NCI-H1105 treated with DMSO at 0.1 percent for 48 hours (cell line): ENCODE results near the gene CACNA2D1.
A peak's percentile ranks its signal among the peaks of the same experiment; 100 is the strongest.

Source experiments
- DNase-seq: peaks from one replicate; lab custom pipeline; 2025; lab: John Stamatoyannopoulos, UW

CACNA2D1 gene

GRCh38 chr7:82343716-82344115, 99.9 kb downstream of the CACNA2D1 start:
- DNase-seq, result no peak

- DNase-seq, result no peak
These were observed 103.6 kb downstream of the CACNA2D1 start for GRCh38 chr7:82339958-82340357.

GRCh38 chr7:82335927-82336326, 107.7 kb downstream of the CACNA2D1 start:
- peak; percentile 97 for DNase-seq

- DNase-seq, result no peak
These were observed 108.6 kb downstream of the CACNA2D1 start for GRCh38 chr7:82335001-82335400.

GRCh38 chr7:82331234-82331633, 112.3 kb downstream of the CACNA2D1 start:
- no peak for DNase-seq

- no peak for DNase-seq
These were observed 112.8 kb downstream of the CACNA2D1 start for GRCh38 chr7:82330706-82331215.

GRCh38 chr7:82327898-82328297, 115.7 kb downstream of the CACNA2D1 start:
- DNase-seq, result no peak

GRCh38 chr7:82325416-82325815, 118.2 kb downstream of the CACNA2D1 start:
- DNase-seq, result no peak

- DNase-seq, result no peak
These were observed 119.8 kb downstream of the CACNA2D1 start for GRCh38 chr7:82323806-82324205.

GRCh38 chr7:82319674-82320118, 123.9 kb downstream of the CACNA2D1 start:
- peak; percentile 99 for DNase-seq

GRCh38 chr7:82318786-82319185, 124.8 kb downstream of the CACNA2D1 start:
- DNase-seq, result peak; percentile 34

GRCh38 chr7:82317760-82318159, 125.8 kb downstream of the CACNA2D1 start:
- DNase-seq, result no peak

- DNase-seq, result no peak
These were observed 126.3 kb downstream of the CACNA2D1 start for GRCh38 chr7:82317257-82317721.

GRCh38 chr7:82313269-82313668, 130.3 kb downstream of the CACNA2D1 start:
- DNase-seq, result no peak

- no peak for DNase-seq
These were observed 130.9 kb downstream of the CACNA2D1 start for GRCh38 chr7:82312646-82313045.

- DNase-seq, result no peak
These were observed 138.1 kb downstream of the CACNA2D1 start for GRCh38 chr7:82305347-82306005.

GRCh38 chr7:82294865-82295264, 148.7 kb downstream of the CACNA2D1 start:
- no peak for DNase-seq

GRCh38 chr7:82294382-82294784, 149.2 kb downstream of the CACNA2D1 start:
- DNase-seq, result no peak

- no peak for DNase-seq
These were observed 150.1 kb downstream of the CACNA2D1 start for GRCh38 chr7:82293467-82293866.

- DNase-seq, result no peak
These were observed 151.6 kb downstream of the CACNA2D1 start for GRCh38 chr7:82291931-82292330.

GRCh38 chr7:82289889-82290288, 153.7 kb downstream of the CACNA2D1 start:
- DNase-seq, result no peak

GRCh38 chr7:82289152-82289535, 154.4 kb downstream of the CACNA2D1 start:
- DNase-seq, result no peak

- DNase-seq, result no peak
These were observed 156.8 kb downstream of the CACNA2D1 start for GRCh38 chr7:82286798-82287140.
